Fibroblast of peridontal ligament (primary cell): Measurements from ENCODE around the gene RWDD3.

Source experiments
- DNase-seq: peaks from one replicate; pipeline ENCODE4 v3.0.0-alpha.2; 2010; ENCODE audit errors: extremely low read depth

The RWDD3 gene

GRCh38 chr1:95229706-95230105, 4.3 kb upstream of the RWDD3 start:
- no peak for DNase-seq

GRCh38 chr1:95230256-95230655, 3.8 kb upstream of the RWDD3 start:
- no peak for DNase-seq

GRCh38 chr1:95230768-95231191, 3.2 kb upstream of the RWDD3 start:
- no peak for DNase-seq

GRCh38 chr1:95232646-95233318, 1.2 kb upstream of the RWDD3 start:
- DNase-seq = peak; percentile 74

GRCh38 chr1:95233319-95233736, 682 bp upstream of the RWDD3 start:
- no peak for DNase-seq

- DNase-seq = peak; percentile 34
These were observed 3.0 kb downstream of the RWDD3 start for GRCh38 chr1:95236784-95237575.

GRCh38 chr1:95237981-95238703, 4.1 kb downstream of the RWDD3 start:
- DNase-seq = peak; percentile 5

- DNase-seq = no peak
These were observed 11.0 kb downstream of the RWDD3 start for GRCh38 chr1:95245029-95245428.

- peak; percentile 4 for DNase-seq
These were observed 12.5 kb downstream of the RWDD3 start for GRCh38 chr1:95246511-95246910.

GRCh38 chr1:95247607-95248006, 13.6 kb downstream of the RWDD3 start:
- DNase-seq = no peak

- no peak for DNase-seq
These were observed 15.9 kb downstream of the RWDD3 start for GRCh38 chr1:95249916-95250315.

GRCh38 chr1:95252422-95252821, 18.4 kb downstream of the RWDD3 start:
- DNase-seq = no peak

GRCh38 chr1:95254959-95255358, 20.9 kb downstream of the RWDD3 start:
- DNase-seq = no peak

- no peak for DNase-seq
These were observed 21.8 kb downstream of the RWDD3 start for GRCh38 chr1:95255826-95256225.

- no peak for DNase-seq
These were observed 23.7 kb downstream of the RWDD3 start for GRCh38 chr1:95257758-95258157.

- no peak for DNase-seq
These were observed 25.2 kb downstream of the RWDD3 start for GRCh38 chr1:95259245-95259644.

GRCh38 chr1:95262913-95263312, 28.9 kb downstream of the RWDD3 start:
- no peak for DNase-seq

- DNase-seq = no peak
These were observed 29.4 kb downstream of the RWDD3 start for GRCh38 chr1:95263450-95263849.

GRCh38 chr1:95265106-95265505, 31.1 kb downstream of the RWDD3 start:
- DNase-seq = no peak

GRCh38 chr1:95276429-95276828, 42.4 kb downstream of the RWDD3 start:
- no peak for DNase-seq

GRCh38 chr1:95278173-95279006, 44.4 kb downstream of the RWDD3 start:
- no peak for DNase-seq
